ENCODE results near the gene RELN. TPM values are rescaled to one million over a fixed set of nuclear protein-coding genes. Genes with fewer than 3 reads are reported as not detected.
A peak's percentile ranks its signal among the peaks of the same experiment; 100 is the strongest.

RELN gene
- total RNA-seq, 1 experiment from 2014 or later = 8.0 TPM

DNA sequence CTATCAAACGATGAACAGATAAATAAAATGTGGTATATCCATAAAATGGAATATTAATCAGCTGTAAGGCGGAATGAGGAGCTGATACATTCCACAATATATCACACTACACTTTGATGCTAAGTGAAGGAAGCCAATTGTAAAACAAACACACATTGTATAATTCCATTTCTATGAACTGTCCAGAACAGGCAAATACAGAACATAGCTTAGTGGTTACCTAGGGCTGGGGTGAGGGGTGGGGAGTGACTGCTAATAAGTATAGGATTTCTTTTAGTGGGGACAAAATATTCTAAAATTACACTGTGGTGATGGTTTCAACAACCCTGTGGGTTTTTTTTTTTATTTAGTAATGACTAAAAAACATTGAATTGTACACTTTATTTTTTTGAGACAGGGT is 461.3 kb downstream of the RELN start:
- Histone ChIP-seq H3K36me3 (ENCODE audit: low read depth, low read length) (no peaks in the 10 kb centered on the region), H3K4me1 (ENCODE audit: insufficient read depth, low read length) (no peaks in the 10 kb centered on the region), H3F3A (ENCODE audit: low read length, unreplicated experiment) (no peaks in the 10 kb centered on the region), H3K9me2 (replicated peaks; ENCODE audit: low read length) (no peaks in the 10 kb centered on the region), H3K4me3 (ENCODE audit: low read length) (no peak overlapping the region), H2AFZ (ENCODE audit: low read length) (no peak overlapping the region), H3K9ac (ENCODE audit: low read length) (no peak overlapping the region), H3K27me3 (ENCODE audit: low read length) (no peaks in the 10 kb centered on the region), H4K20me1 (ENCODE audit: low read length) (no peaks in the 10 kb centered on the region), H3K9me3 (ENCODE audit: low read length) (no peaks in the 10 kb centered on the region), H3K4me2 (ENCODE audit: low read length) (no peak overlapping the region), H3K79me2 (ENCODE audit: low read length) (no peaks in the 10 kb centered on the region), H3K27ac (ENCODE audit: low read length) (no peak overlapping the region)
- CTCF ChIA-PET = no interaction called here
- DNase-seq (no peak), ATAC-seq (no peak)
- BruUV-seq (replicated peaks) = no TSS peak
- POLR2A ChIA-PET (ENCODE audit: unreplicated experiment) = no interaction called here
- TF ChIP-seq EZH2phosphoT487 (IDR thresholded peaks at IDR 0.05; ENCODE audit: borderline replicate concordance, low read length) = no peak
- TF ChIP-seq EZH2 (IDR thresholded peaks at IDR 0.05; ENCODE audit: low read length, unreplicated experiment) = no peak
- TF ChIP-seq, protein P1, sequence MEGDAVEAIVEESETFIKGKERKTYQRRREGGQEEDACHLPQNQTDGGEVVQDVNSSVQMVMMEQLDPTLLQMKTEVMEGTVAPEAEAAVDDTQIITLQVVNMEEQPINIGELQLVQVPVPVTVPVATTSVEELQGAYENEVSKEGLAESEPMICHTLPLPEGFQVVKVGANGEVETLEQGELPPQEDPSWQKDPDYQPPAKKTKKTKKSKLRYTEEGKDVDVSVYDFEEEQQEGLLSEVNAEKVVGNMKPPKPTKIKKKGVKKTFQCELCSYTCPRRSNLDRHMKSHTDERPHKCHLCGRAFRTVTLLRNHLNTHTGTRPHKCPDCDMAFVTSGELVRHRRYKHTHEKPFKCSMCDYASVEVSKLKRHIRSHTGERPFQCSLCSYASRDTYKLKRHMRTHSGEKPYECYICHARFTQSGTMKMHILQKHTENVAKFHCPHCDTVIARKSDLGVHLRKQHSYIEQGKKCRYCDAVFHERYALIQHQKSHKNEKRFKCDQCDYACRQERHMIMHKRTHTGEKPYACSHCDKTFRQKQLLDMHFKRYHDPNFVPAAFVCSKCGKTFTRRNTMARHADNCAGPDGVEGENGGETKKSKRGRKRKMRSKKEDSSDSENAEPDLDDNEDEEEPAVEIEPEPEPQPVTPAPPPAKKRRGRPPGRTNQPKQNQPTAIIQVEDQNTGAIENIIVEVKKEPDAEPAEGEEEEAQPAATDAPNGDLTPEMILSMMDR (conservative IDR thresholded peaks at IDR 0.05; ENCODE audit: low read depth, low read length) = no peak
- intact Hi-C loops (cut with micrococcal nuclease) = loop anchor here (10.0 kb wide), 1 partner anchor 727 kb away; no protein-coding TSS in a partner anchor

GRCh38 chr7:103525937-103526336 is 463.5 kb downstream of the RELN start:
- TF ChIP-seq EZH2 (IDR thresholded peaks at IDR 0.05; ENCODE audit: low read length, unreplicated experiment) (no peak), EZH2phosphoT487 (IDR thresholded peaks at IDR 0.05; ENCODE audit: borderline replicate concordance, low read length) (no peak)
- TF ChIP-seq, protein P1 (conservative IDR thresholded peaks at IDR 0.05; ENCODE audit: low read depth, low read length) = no peak
- DNase-seq = no peak
- Histone ChIP-seq H3K4me1 (ENCODE audit: insufficient read depth, low read length) (no peaks in the 10 kb centered on the region), H3F3A (ENCODE audit: low read length, unreplicated experiment) (no peaks in the 10 kb centered on the region), H3K9me3 (ENCODE audit: low read length) (no peaks in the 10 kb centered on the region), H2AFZ (ENCODE audit: low read length) (no peak overlapping the region), H3K79me2 (ENCODE audit: low read length) (no peaks in the 10 kb centered on the region), H3K36me3 (ENCODE audit: low read depth, low read length) (no peaks in the 10 kb centered on the region), H3K9me2 (replicated peaks; ENCODE audit: low read length) (no peaks in the 10 kb centered on the region), H3K4me3 (ENCODE audit: low read length) (no peak overlapping the region), H3K9ac (ENCODE audit: low read length) (no peak overlapping the region), H3K27me3 (ENCODE audit: low read length) (no peaks in the 10 kb centered on the region), H3K27ac (ENCODE audit: low read length) (no peak overlapping the region), H4K20me1 (ENCODE audit: low read length) (no peaks in the 10 kb centered on the region), H3K4me2 (ENCODE audit: low read length) (no peak overlapping the region)
- ChIA-PET POLR2A (ENCODE audit: unreplicated experiment) (no interaction called here), CTCF (interaction anchor here (0.6 kb wide), 1 partner anchor 381 kb away, joined by 3 read pairs; no protein-coding TSS in a partner anchor)
- intact Hi-C loops (cut with micrococcal nuclease) = loop anchor here (2.0 to 10.0 kb wide), 4 partner anchors 35 to 729 kb away; no protein-coding TSS in a partner anchor
- ATAC-seq = no peak
- BruUV-seq (replicated peaks) = no TSS peak

- ChIA-PET CTCF (interaction anchor here (0.6 kb wide), 1 partner anchor 582 kb away, joined by 3 read pairs; no protein-coding TSS in a partner anchor), POLR2A (ENCODE audit: unreplicated experiment) (interaction anchor here (0.5 kb wide), 1 partner anchor 77 kb away, joined by 3 read pairs; no protein-coding TSS in a partner anchor)
- H3K9me2 ChIP-seq (replicated peaks; ENCODE audit: low read length) = no peaks in the 10 kb centered on the region
- no peak overlapping the region for H3K9ac ChIP-seq (ENCODE audit: low read length)
- H3K4me3 ChIP-seq (ENCODE audit: low read length) = no peak overlapping the region
- intact Hi-C loops (cut with micrococcal nuclease) = loop anchor here (1.0 to 10.0 kb wide), 7 partner anchors 37 to 731 kb away; no protein-coding TSS in a partner anchor
- H3K27ac ChIP-seq (ENCODE audit: low read length) = no peak overlapping the region
- no peaks in the 10 kb centered on the region for H3K9me3 ChIP-seq (ENCODE audit: low read length)
- H3K36me3 ChIP-seq (ENCODE audit: low read depth, low read length) = no peaks in the 10 kb centered on the region
- DNase-seq (peak; percentile 66), ATAC-seq (peak; percentile 89)
- H4K20me1 ChIP-seq (ENCODE audit: low read length) = no peaks in the 10 kb centered on the region
- no peaks in the 10 kb centered on the region for H3F3A ChIP-seq (ENCODE audit: low read length, unreplicated experiment)
- H2AFZ ChIP-seq (ENCODE audit: low read length) = no peak overlapping the region
- H3K27me3 ChIP-seq (ENCODE audit: low read length) = no peaks in the 10 kb centered on the region
- no peaks in the 10 kb centered on the region for H3K4me1 ChIP-seq (ENCODE audit: insufficient read depth, low read length)
- TF ChIP-seq, protein P1 (conservative IDR thresholded peaks at IDR 0.05; ENCODE audit: low read depth, low read length) = peak; percentile 73
- TF ChIP-seq EZH2phosphoT487 (IDR thresholded peaks at IDR 0.05; ENCODE audit: borderline replicate concordance, low read length) = no peak
- no peak for TF ChIP-seq EZH2 (IDR thresholded peaks at IDR 0.05; ENCODE audit: low read length, unreplicated experiment)
- H3K4me2 ChIP-seq (ENCODE audit: low read length) = no peak overlapping the region
- H3K79me2 ChIP-seq (ENCODE audit: low read length) = no peaks in the 10 kb centered on the region
- BruUV-seq (replicated peaks) = no TSS peak
These were observed 465.2 kb downstream of the RELN start for GRCh38 chr7:103524042-103524907.
